Amniotic epithelial cell (primary cell): ENCODE measurements around the gene IQGAP2.

Source experiments
- DNase-seq: peaks from one replicate; pipeline ENCODE4 v3.0.0-alpha.2; 2010; ENCODE audit warnings: low read depth

IQGAP2 gene

GRCh38 chr5:76477571-76477970 lies 74.5 kb downstream of the IQGAP2 start:
- DNase-seq, result no peak

GRCh38 chr5:76479281-76479680 lies 76.2 kb downstream of the IQGAP2 start:
- no peak for DNase-seq

GRCh38 chr5:76479973-76480667 lies 77.0 kb downstream of the IQGAP2 start:
- DNase-seq, result no peak

- DNase-seq, result no peak
Measured at GRCh38 chr5:76482984-76483383, 79.9 kb downstream of the IQGAP2 start.

GRCh38 chr5:76483433-76483832 lies 80.3 kb downstream of the IQGAP2 start:
- no peak for DNase-seq

- DNase-seq, result no peak
Measured at GRCh38 chr5:76483881-76484280, 80.8 kb downstream of the IQGAP2 start.

- DNase-seq, result no peak
Measured at GRCh38 chr5:76485511-76485910, 82.4 kb downstream of the IQGAP2 start.

GRCh38 chr5:76487386-76487785 lies 84.3 kb downstream of the IQGAP2 start:
- no peak for DNase-seq

GRCh38 chr5:76487821-76488220 lies 84.7 kb downstream of the IQGAP2 start:
- no peak for DNase-seq

GRCh38 chr5:76488969-76489368 lies 85.9 kb downstream of the IQGAP2 start:
- no peak for DNase-seq

- DNase-seq, result no peak
Measured at GRCh38 chr5:76489877-76490688, 87.0 kb downstream of the IQGAP2 start.

GRCh38 chr5:76490960-76491359 lies 87.9 kb downstream of the IQGAP2 start:
- no peak for DNase-seq

GRCh38 chr5:76492819-76493189 lies 89.7 kb downstream of the IQGAP2 start:
- DNase-seq, result no peak

- no peak for DNase-seq
Measured at GRCh38 chr5:76493190-76493837, 90.2 kb downstream of the IQGAP2 start.

GRCh38 chr5:76494201-76494600 lies 91.1 kb downstream of the IQGAP2 start:
- no peak for DNase-seq

GRCh38 chr5:76495870-76496269 lies 92.8 kb downstream of the IQGAP2 start:
- DNase-seq, result no peak

- no peak for DNase-seq
Measured at GRCh38 chr5:76497065-76497460, 94.0 kb downstream of the IQGAP2 start.

GRCh38 chr5:76497986-76498717 lies 95.1 kb downstream of the IQGAP2 start:
- no peak for DNase-seq

GRCh38 chr5:76499507-76500161 lies 96.5 kb downstream of the IQGAP2 start:
- DNase-seq, result no peak

GRCh38 chr5:76500633-76501393 lies 97.7 kb downstream of the IQGAP2 start:
- no peak for DNase-seq

GRCh38 chr5:76503929-76504328 lies 100.8 kb downstream of the IQGAP2 start:
- no peak for DNase-seq
